ENCODE data around the gene ARFGEF3. TPM values are rescaled to one million over a fixed set of nuclear protein-coding genes. Genes with fewer than 3 reads are reported as not detected.

Gene ARFGEF3
- total RNA-seq, 3 donors from 2014 or later = 1.9 to 28.1 (median 22.0) TPM

GRCh38 chr6:138204303-138204702, 42.6 kb downstream of the ARFGEF3 start:
- no peak overlapping the region for H3K27ac ChIP-seq
- H3K27me3 ChIP-seq = no peaks in the 10 kb centered on the region
- no peaks in the 10 kb centered on the region for H3K36me3 ChIP-seq
- TF ChIP-seq POLR2A (IDR thresholded peaks at IDR 0.05) (no peak), CTCF (IDR thresholded peaks at IDR 0.05) (no peak), POLR2AphosphoS5 (IDR thresholded peaks at IDR 0.05) (no peak)
- H3K9me3 ChIP-seq = no peaks in the 10 kb centered on the region
- H3K4me1 ChIP-seq = no peaks in the 10 kb centered on the region
- no peak overlapping the region for H3K4me3 ChIP-seq
- intact Hi-C loops (cut with DNase I; ENCODE audit: low total_unique reads) = no loop called here
- no peak for DNase-seq (ENCODE audit: low spot score in 2 of 2)

- no peak for TF ChIP-seq POLR2AphosphoS5 (IDR thresholded peaks at IDR 0.05)
- TF ChIP-seq CTCF (IDR thresholded peaks at IDR 0.05) = no peak
- no peak for TF ChIP-seq POLR2A (IDR thresholded peaks at IDR 0.05)
- Histone ChIP-seq H3K9me3 (no peaks in the 10 kb centered on the region), H3K4me3 (no peak overlapping the region), H3K27ac (no peak overlapping the region), H3K27me3 (no peaks in the 10 kb centered on the region), H3K36me3 (no peaks in the 10 kb centered on the region), H3K4me1 (no peaks in the 10 kb centered on the region)
- intact Hi-C loops (cut with DNase I; ENCODE audit: low total_unique reads) = no loop called here
- DNase-seq (ENCODE audit: low spot score in 2 of 2) = no peak
Observed at GRCh38 chr6:138204792-138205384, 43.1 kb downstream of the ARFGEF3 start.

- Histone ChIP-seq H3K9me3 (no peaks in the 10 kb centered on the region), H3K36me3 (no peaks in the 10 kb centered on the region), H3K27me3 (no peaks in the 10 kb centered on the region), H3K27ac (no peak overlapping the region), H3K4me3 (no peak overlapping the region), H3K4me1 (no peaks in the 10 kb centered on the region)
- intact Hi-C loops (cut with DNase I; ENCODE audit: low total_unique reads) = no loop called here
- no peak for DNase-seq (ENCODE audit: low spot score in 2 of 2)
- no peak for TF ChIP-seq CTCF (IDR thresholded peaks at IDR 0.05)
- TF ChIP-seq POLR2A (IDR thresholded peaks at IDR 0.05) = no peak
- no peak for TF ChIP-seq POLR2AphosphoS5 (IDR thresholded peaks at IDR 0.05)
Observed at GRCh38 chr6:138205437-138206094, 43.8 kb downstream of the ARFGEF3 start.

- no peaks in the 10 kb centered on the region for H3K4me1 ChIP-seq
Observed at GRCh38 chr6:138206862-138207261, 45.1 kb downstream of the ARFGEF3 start.

More at GRCh38 chr6:138206862-138207261, 45.1 kb downstream of the ARFGEF3 start:
- Histone ChIP-seq H3K9me3 (no peaks in the 10 kb centered on the region), H3K27me3 (no peaks in the 10 kb centered on the region), H3K36me3 (no peaks in the 10 kb centered on the region), H3K4me3 (no peak overlapping the region), H3K27ac (no peak overlapping the region)
- TF ChIP-seq POLR2A (IDR thresholded peaks at IDR 0.05) = no peak
- TF ChIP-seq CTCF (IDR thresholded peaks at IDR 0.05) = no peak
- no peak for TF ChIP-seq POLR2AphosphoS5 (IDR thresholded peaks at IDR 0.05)
- no peak for DNase-seq (ENCODE audit: low spot score in 2 of 2)
- intact Hi-C loops (cut with DNase I; ENCODE audit: low total_unique reads) = no loop called here

Measured in breast epithelium (tissue), 4 donors.